HEK293 (cell line): ENCODE results near the gene ADAMTS2.

Source experiments
- CTCF ChIA-PET: fragments of 350-600 bp; formaldehyde crosslinking; extraction: SDS; loops from one replicate; lab custom pipeline; 2021; ENCODE audit warnings: antibody characterized with exemption; lab: Yijun Ruan, JAX
- POLR2A ChIA-PET: fragments of 300-600 bp; formaldehyde crosslinking; extraction: SDS; loops from one replicate; lab custom pipeline; 2020; ENCODE audit warnings: antibody characterized with exemption, inconsistent platforms; lab: Yijun Ruan, JAX
- H3K27ac ChIP-seq: fragments of 200-500 bp; sonication (Bioruptor generic); 2 replicates; pipeline ENCODE4 v1.5.1; 2014; ENCODE audit warnings: low read depth, low read length, control low read depth, inconsistent platforms; ENCODE audit errors: extremely low read depth
- H3K36me3 ChIP-seq, 2 experiments: fragments of 200-500 bp in 1 of 2; sonication (Bioruptor generic) in 1 of 2; 1 replicate in 1 of 2; 2 replicates in 1 of 2; pipeline ENCODE4 v1.5.1; 2014 to 2017; ENCODE audit warnings: inconsistent platforms in 2 of 2, low read length in 2 of 2; ENCODE audit not compliant: control insufficient read depth in 2 of 2, insufficient read depth in 1 of 2
- H3K4me1 ChIP-seq: fragments of 200-500 bp; sonication (Bioruptor generic); 2 replicates; pipeline ENCODE4 v1.5.1; 2014; ENCODE audit warnings: mild to moderate bottlenecking, low read length, inconsistent platforms; ENCODE audit not compliant: control insufficient read depth, insufficient read depth
- H3K4me3 ChIP-seq: 2 replicates; pipeline ENCODE4 v1.5.1; 2011; ENCODE audit warnings: low read depth, mild to moderate bottlenecking, control low read depth, low read length, moderate library complexity
- H3K9me3 ChIP-seq: fragments of 200-500 bp; sonication (Bioruptor generic); 2 replicates; pipeline ENCODE4 v1.5.1; 2014; ENCODE audit warnings: low read depth, low read length, inconsistent platforms; ENCODE audit not compliant: control insufficient read depth, insufficient read depth
- BCL11B ChIP-seq: fragments of 450-650 bp; formaldehyde crosslinking; IDR thresholded peaks from 2 replicates; pipeline ENCODE4 v1.5.1; 2016; ENCODE audit warnings: low read depth, missing biosample characterization, missing genetic modification characterization
- KLF1 ChIP-seq: fragments of 450-650 bp; formaldehyde crosslinking; IDR thresholded peaks from 2 replicates; pipeline ENCODE4 v1.5.1; 2016; ENCODE audit warnings: missing biosample characterization, missing genetic modification characterization
- KLF7 ChIP-seq: fragments of 450-650 bp; formaldehyde crosslinking; IDR thresholded peaks from 2 replicates; pipeline ENCODE4 v1.5.1; 2016; ENCODE audit warnings: missing biosample characterization, missing genetic modification characterization, borderline replicate concordance
- SP2 ChIP-seq: fragments of 450-650 bp; formaldehyde crosslinking; IDR thresholded peaks from 2 replicates; pipeline ENCODE4 v1.5.1; 2016; ENCODE audit warnings: missing biosample characterization, missing genetic modification characterization
- ZNF214 ChIP-seq: fragments of 450-650 bp; formaldehyde crosslinking; IDR thresholded peaks from 2 replicates; pipeline ENCODE4 v1.5.1; 2017; ENCODE audit warnings: missing biosample characterization, mild to moderate bottlenecking, missing genetic modification characterization, borderline replicate concordance
- ZNF23 ChIP-seq: fragments of 450-650 bp; formaldehyde crosslinking; IDR thresholded peaks from 2 replicates; pipeline ENCODE4 v1.5.1; 2016; ENCODE audit warnings: missing biosample characterization, missing genetic modification characterization, borderline replicate concordance
- ZNF292 ChIP-seq: fragments of 450-650 bp; formaldehyde crosslinking; IDR thresholded peaks from 2 replicates; pipeline ENCODE4 v1.5.1; 2016; ENCODE audit warnings: low read depth, missing biosample characterization, missing genetic modification characterization, borderline replicate concordance
- ZNF366 ChIP-seq: fragments of 450-650 bp; formaldehyde crosslinking; conservative IDR thresholded peaks from 2 replicates; pipeline ENCODE4 v1.5.1; 2016; ENCODE audit warnings: missing biosample characterization, missing genetic modification characterization
- ZNF404 ChIP-seq: fragments of 450-650 bp; formaldehyde crosslinking; IDR thresholded peaks from 2 replicates; pipeline ENCODE4 v1.5.1; 2017; ENCODE audit warnings: missing biosample characterization, missing genetic modification characterization
- ZNF473 ChIP-seq: fragments of 450-650 bp; formaldehyde crosslinking; IDR thresholded peaks from 2 replicates; pipeline ENCODE4 v1.5.1; 2017; ENCODE audit warnings: missing biosample characterization, missing genetic modification characterization
- ZNF544 ChIP-seq: fragments of 450-650 bp; formaldehyde crosslinking; IDR thresholded peaks from 2 replicates; pipeline ENCODE4 v1.5.0; 2017; ENCODE audit warnings: missing biosample characterization, missing genetic modification characterization
- ZNF549 ChIP-seq: fragments of 450-650 bp; IDR thresholded peaks from 2 replicates; pipeline ENCODE4 v1.5.1; 2018; ENCODE audit warnings: missing biosample characterization, missing genetic modification characterization, mild to moderate bottlenecking, inconsistent platforms, moderate library complexity
- ZNF571 ChIP-seq: fragments of 450-650 bp; formaldehyde crosslinking; IDR thresholded peaks from 2 replicates; pipeline ENCODE4 v1.5.0; 2017; ENCODE audit warnings: missing biosample characterization, missing genetic modification characterization
- ZNF626 ChIP-seq: fragments of 450-650 bp; sonication (Bioruptor Pico); formaldehyde crosslinking; IDR thresholded peaks from 2 replicates; pipeline ENCODE4 v1.5.1; 2018; ENCODE audit warnings: missing biosample characterization, missing genetic modification characterization, inconsistent platforms
- ZNF664 ChIP-seq: fragments of 450-650 bp; formaldehyde crosslinking; IDR thresholded peaks from 2 replicates; pipeline ENCODE4 v1.5.1; 2016; ENCODE audit warnings: missing biosample characterization, missing genetic modification characterization
- TF ChIP-seq, protein P1 (sequence below): fragments of 450-650 bp; formaldehyde crosslinking; IDR thresholded peaks from 2 replicates; pipeline ENCODE4 v1.5.1; 2016; ENCODE audit warnings: missing biosample characterization, missing genetic modification characterization, borderline replicate concordance
- TF ChIP-seq, protein P2 (sequence below): fragments of 450-650 bp; formaldehyde crosslinking; IDR thresholded peaks from 2 replicates; pipeline ENCODE4 v1.5.1; 2016; ENCODE audit warnings: missing biosample characterization, missing genetic modification characterization
- TF ChIP-seq, protein P3 (sequence below): fragments of 450-650 bp; formaldehyde crosslinking; IDR thresholded peaks from 2 replicates; pipeline ENCODE4 v1.5.1; 2016; ENCODE audit warnings: missing biosample characterization, missing genetic modification characterization
- TF ChIP-seq, protein P4 (sequence below): fragments of 450-650 bp; formaldehyde crosslinking; IDR thresholded peaks from 2 replicates; pipeline ENCODE4 v1.5.1; 2016; ENCODE audit warnings: missing biosample characterization, missing genetic modification characterization
- TF ChIP-seq, protein P5 (sequence below): fragments of 450-650 bp; formaldehyde crosslinking; IDR thresholded peaks from 2 replicates; pipeline ENCODE4 v1.5.1; 2017; ENCODE audit warnings: missing biosample characterization, missing genetic modification characterization

Gene ADAMTS2

DNA sequence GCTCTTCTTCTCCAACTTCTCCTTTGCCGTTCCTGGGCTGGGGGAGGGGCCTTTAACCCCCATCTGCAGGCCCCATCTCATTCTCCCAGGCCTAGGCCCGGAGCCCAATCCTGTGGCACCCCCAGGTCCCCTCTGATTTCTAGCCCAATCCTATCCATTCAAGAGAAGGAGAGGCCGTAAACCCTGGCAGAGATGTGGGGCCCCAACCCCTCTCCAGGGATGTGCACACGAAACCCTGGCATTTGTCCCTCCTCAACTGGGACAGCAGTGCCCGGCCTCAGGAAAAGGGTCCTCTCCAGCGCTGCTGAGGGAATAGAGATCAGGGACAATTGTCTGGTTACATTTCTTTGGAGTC, 24.2 kb upstream of the ADAMTS2 start (continued):
- TF ChIP-seq, protein P1, sequence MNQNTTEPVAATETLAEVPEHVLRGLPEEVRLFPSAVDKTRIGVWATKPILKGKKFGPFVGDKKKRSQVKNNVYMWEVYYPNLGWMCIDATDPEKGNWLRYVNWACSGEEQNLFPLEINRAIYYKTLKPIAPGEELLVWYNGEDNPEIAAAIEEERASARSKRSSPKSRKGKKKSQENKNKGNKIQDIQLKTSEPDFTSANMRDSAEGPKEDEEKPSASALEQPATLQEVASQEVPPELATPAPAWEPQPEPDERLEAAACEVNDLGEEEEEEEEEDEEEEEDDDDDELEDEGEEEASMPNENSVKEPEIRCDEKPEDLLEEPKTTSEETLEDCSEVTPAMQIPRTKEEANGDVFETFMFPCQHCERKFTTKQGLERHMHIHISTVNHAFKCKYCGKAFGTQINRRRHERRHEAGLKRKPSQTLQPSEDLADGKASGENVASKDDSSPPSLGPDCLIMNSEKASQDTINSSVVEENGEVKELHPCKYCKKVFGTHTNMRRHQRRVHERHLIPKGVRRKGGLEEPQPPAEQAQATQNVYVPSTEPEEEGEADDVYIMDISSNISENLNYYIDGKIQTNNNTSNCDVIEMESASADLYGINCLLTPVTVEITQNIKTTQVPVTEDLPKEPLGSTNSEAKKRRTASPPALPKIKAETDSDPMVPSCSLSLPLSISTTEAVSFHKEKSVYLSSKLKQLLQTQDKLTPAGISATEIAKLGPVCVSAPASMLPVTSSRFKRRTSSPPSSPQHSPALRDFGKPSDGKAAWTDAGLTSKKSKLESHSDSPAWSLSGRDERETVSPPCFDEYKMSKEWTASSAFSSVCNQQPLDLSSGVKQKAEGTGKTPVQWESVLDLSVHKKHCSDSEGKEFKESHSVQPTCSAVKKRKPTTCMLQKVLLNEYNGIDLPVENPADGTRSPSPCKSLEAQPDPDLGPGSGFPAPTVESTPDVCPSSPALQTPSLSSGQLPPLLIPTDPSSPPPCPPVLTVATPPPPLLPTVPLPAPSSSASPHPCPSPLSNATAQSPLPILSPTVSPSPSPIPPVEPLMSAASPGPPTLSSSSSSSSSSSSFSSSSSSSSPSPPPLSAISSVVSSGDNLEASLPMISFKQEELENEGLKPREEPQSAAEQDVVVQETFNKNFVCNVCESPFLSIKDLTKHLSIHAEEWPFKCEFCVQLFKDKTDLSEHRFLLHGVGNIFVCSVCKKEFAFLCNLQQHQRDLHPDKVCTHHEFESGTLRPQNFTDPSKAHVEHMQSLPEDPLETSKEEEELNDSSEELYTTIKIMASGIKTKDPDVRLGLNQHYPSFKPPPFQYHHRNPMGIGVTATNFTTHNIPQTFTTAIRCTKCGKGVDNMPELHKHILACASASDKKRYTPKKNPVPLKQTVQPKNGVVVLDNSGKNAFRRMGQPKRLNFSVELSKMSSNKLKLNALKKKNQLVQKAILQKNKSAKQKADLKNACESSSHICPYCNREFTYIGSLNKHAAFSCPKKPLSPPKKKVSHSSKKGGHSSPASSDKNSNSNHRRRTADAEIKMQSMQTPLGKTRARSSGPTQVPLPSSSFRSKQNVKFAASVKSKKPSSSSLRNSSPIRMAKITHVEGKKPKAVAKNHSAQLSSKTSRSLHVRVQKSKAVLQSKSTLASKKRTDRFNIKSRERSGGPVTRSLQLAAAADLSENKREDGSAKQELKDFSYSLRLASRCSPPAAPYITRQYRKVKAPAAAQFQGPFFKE (tag by site-specific recombination), result no peak
- TF ChIP-seq ZNF366 (tag by site-specific recombination) (no peak), BCL11B (tag by site-specific recombination) (no peak), ZNF571 (tag by site-specific recombination) (no peak)

DNA sequence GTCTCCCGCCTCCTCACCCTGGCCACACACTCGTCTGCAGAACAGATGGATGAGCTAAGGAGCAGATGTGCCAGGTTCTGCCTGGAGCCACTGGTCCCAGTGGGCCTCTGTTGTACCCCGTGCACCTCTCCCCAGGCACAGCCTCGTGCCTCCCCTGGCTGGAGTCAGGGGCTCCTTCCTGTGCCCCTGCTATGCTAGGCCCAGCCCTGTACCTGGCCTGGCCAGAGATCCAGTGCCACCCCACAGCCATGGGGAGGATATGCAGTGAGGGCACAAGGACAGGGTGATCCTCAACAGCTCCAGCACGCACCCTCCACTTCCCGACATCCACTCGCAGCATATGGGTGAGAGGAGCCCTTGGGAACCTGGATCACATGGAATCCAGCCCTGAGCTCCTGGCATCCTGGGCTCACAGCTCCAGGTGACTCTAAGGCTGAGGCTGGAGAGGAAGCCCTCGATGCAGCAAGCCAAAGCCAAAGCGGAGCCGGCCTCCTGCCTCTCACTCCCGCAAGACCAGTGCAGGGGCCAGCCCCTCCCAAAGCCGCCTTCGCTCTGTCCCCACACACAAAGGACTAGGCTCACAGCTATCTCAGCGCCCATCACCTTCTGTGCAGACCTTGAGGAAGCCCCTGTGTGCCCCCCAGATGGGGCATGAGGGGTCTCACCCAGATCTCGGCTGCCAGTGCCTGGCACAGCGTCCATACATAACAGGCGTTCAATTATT, 23.7 kb upstream of the ADAMTS2 start:
- H3K4me3 ChIP-seq, result no peak overlapping the region
- H3K9me3 ChIP-seq, result no peaks in the 10 kb centered on the region
- H3K36me3 ChIP-seq, result no peaks in the 10 kb centered on the region
- POLR2A ChIA-PET, result no interaction called here
- CTCF ChIA-PET, result interaction anchor here (0.5 to 0.6 kb wide), 2 partner anchors 1238 to 1795 kb away, joined by 3 to 6 read pairs; no protein-coding TSS in a partner anchor
- H3K27ac ChIP-seq, result no peak overlapping the region
- H3K4me1 ChIP-seq, result no peaks in the 10 kb centered on the region
- no peak for TF ChIP-seq ZNF544 (tag by site-specific recombination)
- TF ChIP-seq, protein P2, sequence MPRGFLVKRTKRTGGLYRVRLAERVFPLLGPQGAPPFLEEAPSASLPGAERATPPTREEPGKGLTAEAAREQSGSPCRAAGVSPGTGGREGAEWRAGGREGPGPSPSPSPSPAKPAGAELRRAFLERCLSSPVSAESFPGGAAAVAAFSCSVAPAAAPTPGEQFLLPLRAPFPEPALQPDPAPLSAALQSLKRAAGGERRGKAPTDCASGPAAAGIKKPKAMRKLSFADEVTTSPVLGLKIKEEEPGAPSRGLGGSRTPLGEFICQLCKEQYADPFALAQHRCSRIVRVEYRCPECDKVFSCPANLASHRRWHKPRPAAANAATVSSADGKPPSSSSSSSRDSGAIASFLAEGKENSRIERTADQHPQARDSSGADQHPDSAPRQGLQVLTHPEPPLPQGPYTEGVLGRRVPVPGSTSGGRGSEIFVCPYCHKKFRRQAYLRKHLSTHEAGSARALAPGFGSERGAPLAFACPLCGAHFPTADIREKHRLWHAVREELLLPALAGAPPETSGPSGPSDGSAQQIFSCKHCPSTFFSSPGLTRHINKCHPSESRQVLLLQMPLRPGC, result no peak
- TF ChIP-seq KLF7, result no peak
- TF ChIP-seq ZNF23 (tag by site-specific recombination), result no peak
- TF ChIP-seq ZNF626 (tag by site-specific recombination), result no peak
- TF ChIP-seq SP2 (tag by site-specific recombination), result no peak
- no peak for TF ChIP-seq ZNF404
- no peak for TF ChIP-seq ZNF214
- no peak for TF ChIP-seq KLF1 (tag by site-specific recombination)
- TF ChIP-seq, protein P3, sequence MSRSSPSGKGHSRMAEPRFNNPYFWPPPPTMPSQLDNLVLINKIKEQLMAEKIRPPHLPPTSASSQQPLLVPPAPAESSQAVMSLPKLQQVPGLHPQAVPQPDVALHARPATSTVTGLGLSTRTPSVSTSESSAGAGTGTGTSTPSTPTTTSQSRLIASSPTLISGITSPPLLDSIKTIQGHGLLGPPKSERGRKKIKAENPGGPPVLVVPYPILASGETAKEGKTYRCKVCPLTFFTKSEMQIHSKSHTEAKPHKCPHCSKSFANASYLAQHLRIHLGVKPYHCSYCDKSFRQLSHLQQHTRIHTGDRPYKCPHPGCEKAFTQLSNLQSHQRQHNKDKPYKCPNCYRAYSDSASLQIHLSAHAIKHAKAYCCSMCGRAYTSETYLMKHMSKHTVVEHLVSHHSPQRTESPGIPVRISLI (tag by site-specific recombination), result no peak
- no peak for TF ChIP-seq ZNF664 (tag by site-specific recombination)
- TF ChIP-seq, protein P4, sequence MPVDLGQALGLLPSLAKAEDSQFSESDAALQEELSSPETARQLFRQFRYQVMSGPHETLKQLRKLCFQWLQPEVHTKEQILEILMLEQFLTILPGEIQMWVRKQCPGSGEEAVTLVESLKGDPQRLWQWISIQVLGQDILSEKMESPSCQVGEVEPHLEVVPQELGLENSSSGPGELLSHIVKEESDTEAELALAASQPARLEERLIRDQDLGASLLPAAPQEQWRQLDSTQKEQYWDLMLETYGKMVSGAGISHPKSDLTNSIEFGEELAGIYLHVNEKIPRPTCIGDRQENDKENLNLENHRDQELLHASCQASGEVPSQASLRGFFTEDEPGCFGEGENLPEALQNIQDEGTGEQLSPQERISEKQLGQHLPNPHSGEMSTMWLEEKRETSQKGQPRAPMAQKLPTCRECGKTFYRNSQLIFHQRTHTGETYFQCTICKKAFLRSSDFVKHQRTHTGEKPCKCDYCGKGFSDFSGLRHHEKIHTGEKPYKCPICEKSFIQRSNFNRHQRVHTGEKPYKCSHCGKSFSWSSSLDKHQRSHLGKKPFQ (tag by site-specific recombination), result no peak
- TF ChIP-seq ZNF549, result no peak
- TF ChIP-seq, protein P5, sequence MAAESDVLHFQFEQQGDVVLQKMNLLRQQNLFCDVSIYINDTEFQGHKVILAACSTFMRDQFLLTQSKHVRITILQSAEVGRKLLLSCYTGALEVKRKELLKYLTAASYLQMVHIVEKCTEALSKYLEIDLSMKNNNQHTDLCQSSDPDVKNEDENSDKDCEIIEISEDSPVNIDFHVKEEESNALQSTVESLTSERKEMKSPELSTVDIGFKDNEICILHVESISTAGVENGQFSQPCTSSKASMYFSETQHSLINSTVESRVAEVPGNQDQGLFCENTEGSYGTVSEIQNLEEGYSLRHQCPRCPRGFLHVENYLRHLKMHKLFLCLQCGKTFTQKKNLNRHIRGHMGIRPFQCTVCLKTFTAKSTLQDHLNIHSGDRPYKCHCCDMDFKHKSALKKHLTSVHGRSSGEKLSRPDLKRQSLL, result no peak
- no peak for TF ChIP-seq ZNF473 (tag by site-specific recombination)
- no peak for TF ChIP-seq ZNF292 (tag by site-specific recombination)
